Measurements from ENCODE around the gene STON2.

STON2 gene

GRCh38 chr14:81343701-81344100 lies 56.4 kb downstream of the STON2 start:
- no peak for DNase-seq
- no peaks in the 10 kb centered on the region for H3K27me3 ChIP-seq (replicated peaks)
- no peaks in the 10 kb centered on the region for H3K36me3 ChIP-seq (replicated peaks)
- no peak overlapping the region for H3K27ac ChIP-seq
- in situ Hi-C loops (cut with HindIII; ENCODE audit: low pct_ligation_motif_present, low sequenced_read_pairs) = no loop called here
- no peak for TF ChIP-seq CTCF (IDR thresholded peaks at IDR 0.05; ENCODE audit: low read depth, low read length, missing control alignments)
- H3K4me3 ChIP-seq (ENCODE audit: low read depth, low read length) = no peak overlapping the region

DNA sequence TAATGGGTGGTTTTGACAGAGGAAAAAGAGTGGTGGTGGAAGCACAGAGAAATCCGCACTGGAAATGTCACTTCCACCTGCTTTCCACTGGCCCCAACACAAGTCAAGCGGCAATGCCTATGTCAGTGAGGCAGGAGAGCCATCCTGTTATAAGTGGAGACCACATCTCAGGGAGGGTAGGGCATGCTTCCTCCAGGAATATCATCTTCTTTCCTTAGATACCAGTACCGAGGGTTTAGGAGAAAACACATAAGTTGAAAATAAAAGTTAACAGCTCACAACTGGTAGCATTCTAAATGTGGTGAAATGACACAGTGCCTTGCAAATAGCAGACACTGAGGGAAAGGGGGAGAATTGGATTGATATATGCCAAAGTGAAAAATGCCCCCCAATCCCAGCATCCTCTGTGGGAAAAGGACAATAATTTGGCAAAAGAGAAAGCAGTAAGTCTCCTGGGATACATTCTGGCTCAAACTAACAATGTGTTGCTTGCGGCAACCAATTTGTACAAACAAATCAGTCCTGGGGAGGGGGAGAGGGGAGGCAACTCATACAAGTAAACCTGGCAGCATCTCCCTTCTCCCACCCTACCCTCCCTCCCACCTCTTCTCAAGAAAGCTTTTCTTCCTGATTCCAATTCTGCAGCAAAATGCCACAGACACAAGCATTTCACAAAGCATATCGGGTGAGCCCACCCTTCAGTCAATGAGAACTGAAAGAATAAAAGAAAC lies 57.1 kb downstream of the STON2 start:
- H3K36me3 ChIP-seq (replicated peaks) = no peaks in the 10 kb centered on the region
- H3K4me3 ChIP-seq (ENCODE audit: low read depth, low read length) = no peak overlapping the region
- TF ChIP-seq CTCF (IDR thresholded peaks at IDR 0.05; ENCODE audit: low read depth, low read length, missing control alignments) = no peak
- no peak overlapping the region for H3K27ac ChIP-seq
- H3K27me3 ChIP-seq (replicated peaks) = no peaks in the 10 kb centered on the region
- DNase-seq = no peak
- in situ Hi-C loops (cut with HindIII; ENCODE audit: low pct_ligation_motif_present, low sequenced_read_pairs) = no loop called here

GRCh38 chr14:81341781-81342180 lies 58.3 kb downstream of the STON2 start:
- Histone ChIP-seq H3K4me3 (ENCODE audit: low read depth, low read length) (no peak overlapping the region), H3K27me3 (replicated peaks) (no peaks in the 10 kb centered on the region), H3K36me3 (replicated peaks) (no peaks in the 10 kb centered on the region), H3K27ac (no peak overlapping the region)
- no peak for TF ChIP-seq CTCF (IDR thresholded peaks at IDR 0.05; ENCODE audit: low read depth, low read length, missing control alignments)
- in situ Hi-C loops (cut with HindIII; ENCODE audit: low pct_ligation_motif_present, low sequenced_read_pairs) = no loop called here
- no peak for DNase-seq

DNA sequence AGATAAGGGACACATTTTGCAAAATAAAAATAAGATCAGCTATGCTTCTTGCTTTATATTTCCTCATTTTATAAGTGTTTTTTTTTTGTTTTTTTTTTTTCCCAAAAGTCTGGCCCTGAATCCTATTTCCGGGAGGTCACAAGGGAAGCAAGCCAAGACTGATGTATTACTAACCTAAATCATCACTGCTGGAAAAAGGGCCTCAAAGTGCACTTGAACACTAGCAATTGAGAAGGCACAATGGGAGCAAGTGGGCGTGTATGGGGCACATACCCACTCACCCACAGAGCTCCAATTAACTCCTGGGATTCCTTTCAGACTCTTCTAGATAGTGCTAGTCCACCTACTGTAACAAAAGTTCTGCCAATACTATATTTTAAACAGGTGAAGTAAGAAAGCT lies 58.8 kb downstream of the STON2 start:
- no peaks in the 10 kb centered on the region for H3K36me3 ChIP-seq (replicated peaks)
- H3K27me3 ChIP-seq (replicated peaks) = no peaks in the 10 kb centered on the region
- in situ Hi-C loops (cut with HindIII; ENCODE audit: low pct_ligation_motif_present, low sequenced_read_pairs) = no loop called here
- H3K4me3 ChIP-seq (ENCODE audit: low read depth, low read length) = no peak overlapping the region
- DNase-seq = no peak
- TF ChIP-seq CTCF (IDR thresholded peaks at IDR 0.05; ENCODE audit: low read depth, low read length, missing control alignments) = no peak
- no peak overlapping the region for H3K27ac ChIP-seq

DNA sequence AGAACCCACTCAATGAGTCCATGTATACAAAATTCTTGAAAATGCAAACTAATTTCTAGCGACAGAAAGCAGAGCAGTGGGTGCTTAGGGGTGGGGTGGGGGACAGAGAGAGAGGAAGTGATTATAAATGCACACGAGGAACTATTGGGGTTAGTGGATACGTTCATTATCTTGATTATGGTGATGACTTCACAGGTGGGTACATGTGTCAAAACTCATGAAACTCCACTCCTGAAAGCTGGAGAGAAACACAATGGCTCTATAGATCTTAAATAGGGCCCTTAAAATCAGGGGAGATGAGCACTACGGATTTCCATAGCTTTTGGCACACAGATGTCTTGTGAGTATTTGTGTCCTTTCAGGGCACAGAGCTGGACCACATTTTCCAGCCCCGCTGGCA lies 59.9 kb downstream of the STON2 start:
- H3K27me3 ChIP-seq (replicated peaks) = no peaks in the 10 kb centered on the region
- in situ Hi-C loops (cut with HindIII; ENCODE audit: low pct_ligation_motif_present, low sequenced_read_pairs) = no loop called here
- TF ChIP-seq CTCF (IDR thresholded peaks at IDR 0.05; ENCODE audit: low read depth, low read length, missing control alignments) = no peak
- no peak overlapping the region for H3K4me3 ChIP-seq (ENCODE audit: low read depth, low read length)
- no peaks in the 10 kb centered on the region for H3K36me3 ChIP-seq (replicated peaks)
- no peak overlapping the region for H3K27ac ChIP-seq
- DNase-seq = no peak

GRCh38 chr14:81337073-81337472 lies 63.1 kb downstream of the STON2 start:
- TF ChIP-seq CTCF (IDR thresholded peaks at IDR 0.05; ENCODE audit: low read depth, low read length, missing control alignments) = no peak
- Histone ChIP-seq H3K36me3 (replicated peaks) (no peaks in the 10 kb centered on the region), H3K27me3 (replicated peaks) (no peaks in the 10 kb centered on the region), H3K4me3 (ENCODE audit: low read depth, low read length) (no peak overlapping the region), H3K27ac (no peak overlapping the region)
- DNase-seq = no peak
- in situ Hi-C loops (cut with HindIII; ENCODE audit: low pct_ligation_motif_present, low sequenced_read_pairs) = no loop called here
